Measurements from ENCODE around the gene OLFML3. TPM values are rescaled to one million over a fixed set of nuclear protein-coding genes. Genes with fewer than 3 reads are reported as not detected.
A peak's percentile ranks its signal among the peaks of the same experiment; 100 is the strongest.

OLFML3 gene
- total and polyA plus RNA-seq, 2 of the 8 experiments (the other 6 are each of a cell fraction or from before 2014, with no cell fraction given), result 56.0 to 72.3 TPM

- Histone ChIP-seq H3K79me2 (ENCODE audit: control insufficient read depth in 1 of 2, insufficient read depth in 2 of 2, low read length in 2 of 2) (peaks cover 0 to 8% of the 10 kb centered on the region in 2 experiments; a peak in 1 of 4 replicates), H2BK12ac (ENCODE audit: low read depth, low read length) (no peak overlapping the region), H2BK15ac (ENCODE audit: low read length) (no peak overlapping the region), H3K23ac (ENCODE audit: insufficient read length) (no peak overlapping the region), H4K20me1 (replicated peaks in 1 of 2; ENCODE audit: control insufficient read depth in 1 of 2, insufficient read depth in 2 of 2, low read length in 2 of 2) (no peaks in the 10 kb centered on the region), H2BK5ac (ENCODE audit: low read depth, low read length) (peak overlapping the region; percentile 78; the same call in 1 of the 2 replicates), H3K9ac (replicated peaks in 1 of 4; ENCODE audit: extremely low read depth in 1 of 4, low read depth in 3 of 4, low read length in 3 of 4) (no peak overlapping the region), H3K23me2 (ENCODE audit: low read depth, low read length) (no peaks in the 10 kb centered on the region; the same call in 1 of the 2 replicates), H3K9me3 (ENCODE audit: insufficient read depth in 2 of 2, low read depth in 1 of 2, low read length in 1 of 2) (no peaks in the 10 kb centered on the region; a peak in 1 of 4 replicates), H2AFZ (ENCODE audit: low read length) (no peak overlapping the region), H4K8ac (ENCODE audit: extremely low read depth, insufficient read depth, low read length) (no peak overlapping the region), H3K4me1 (replicated peaks in 1 of 4; ENCODE audit: control insufficient read depth in 3 of 4, insufficient read depth in 4 of 4, low read length in 3 of 4) (peaks cover 3 to 17% (median 5%) of the 10 kb centered on the region in 4 experiments; a peak in 4 of 7 replicates), H2BK120ac (replicated peaks; ENCODE audit: low read depth, low read length) (peak overlapping the region; percentile 6), H2BK20ac (ENCODE audit: low read length) (peak overlapping the region; percentile 93; the same call in 1 of the 2 replicates), H3K14ac (ENCODE audit: insufficient read length) (no peak overlapping the region), H3K36me3 (ENCODE audit: control insufficient read depth in 2 of 4, insufficient read depth in 4 of 4, low read length in 3 of 4) (peaks cover 0 to 3% (median 0%) of the 10 kb centered on the region in 4 experiments; a peak in 1 of 8 replicates), H4K5ac (ENCODE audit: insufficient read length, low read depth, low read length) (no peak overlapping the region), H3K56ac (replicated peaks; ENCODE audit: insufficient read length, low read depth, low read length) (no peak overlapping the region), H3K79me1 (ENCODE audit: low read depth, low read length) (no peaks in the 10 kb centered on the region), H3K27ac (ENCODE audit: low read depth, low read length) (no peak overlapping the region), H3K4me2 (ENCODE audit: insufficient read depth in 1 of 2, low read depth in 2 of 2, low read length in 2 of 2) (no peak overlapping the region), H4K91ac (replicated peaks; ENCODE audit: insufficient read length, low read length) (peak overlapping the region; percentile 25), H2AK5ac (ENCODE audit: low read depth, low read length) (no peak overlapping the region), H3K18ac (ENCODE audit: extremely low read depth, low read length) (no peak overlapping the region; the same call in 1 of the 2 replicates), H3K4ac (replicated peaks; ENCODE audit: insufficient read length, low read depth, low read length) (no peak overlapping the region), H3K4me3 (ENCODE audit: extremely low read depth in 1 of 4, insufficient read depth in 2 of 4, low read depth in 3 of 4, low read length in 4 of 4) (no peak overlapping the region), H3K27me3 (replicated peaks in 1 of 4; ENCODE audit: control insufficient read depth in 3 of 4, extremely low read depth in 1 of 4, insufficient read depth in 3 of 4, low read length in 3 of 4) (no peaks in the 10 kb centered on the region; a peak in 1 of 7 replicates)
- TF ChIP-seq USF2 (IDR thresholded peaks at IDR 0.05; ENCODE audit: low read length), result no peak
- no peak for TF ChIP-seq POLR2A (IDR thresholded peaks at IDR 0.05; ENCODE audit: control extremely low read depth in 1 of 2, low read depth in 2 of 2, low read length in 2 of 2)
- TF ChIP-seq RFX5 (IDR thresholded peaks at IDR 0.05; ENCODE audit: borderline replicate concordance, low read depth, low read length), result no peak
- TF ChIP-seq EGR1 (IDR thresholded peaks at IDR 0.05; ENCODE audit: borderline replicate concordance, low read depth, low read length), result no peak
- no peak for TF ChIP-seq PHF8 (conservative IDR thresholded peaks at IDR 0.05; ENCODE audit: low read depth, low read length)
- TF ChIP-seq TAF7 (optimal IDR thresholded peaks at IDR 0.05; ENCODE audit: borderline replicate concordance, low read depth, low read length), result no peak
- TF ChIP-seq HDAC6 (IDR thresholded peaks at IDR 0.05; ENCODE audit: low read depth, low read length), result no peak
- no peak for TF ChIP-seq BACH1 (IDR thresholded peaks at IDR 0.05; ENCODE audit: low read length)
- TF ChIP-seq TEAD4 (IDR thresholded peaks at IDR 0.05; ENCODE audit: low read depth, low read length), result no peak
- TF ChIP-seq SRF (IDR thresholded peaks at IDR 0.05; ENCODE audit: low read depth, low read length), result no peak
- no peak for TF ChIP-seq RNF2 (IDR thresholded peaks at IDR 0.05; ENCODE audit: borderline replicate concordance, low read depth, low read length, missing control alignments, poor library complexity, severe bottlenecking)
- DNase-seq (ENCODE audit: low read depth in 1 of 2, low spot score in 2 of 2) (no peak), FAIRE-seq (no peak)
- WGBS, 2 experiments (ENCODE audit: extremely low coverage in 1 of 2, insufficient coverage in 1 of 2, insufficient read length in 1 of 2, insufficient replicate concordance in 2 of 2, low coverage in 1 of 2, low lambda C conversion rate in 2 of 2, missing lambda C conversion rate in 1 of 2), result 94% methylated on average over 5 of the region's 5 CpGs; no CpG with 5 or more reads in 1 of the 2 experiments
- ChIA-PET CTCF (ENCODE audit: partially characterized antibody) (interaction anchor here (0.7 to 1.3 kb wide), 2 partner anchors 10 to 94 kb away, joined by 3 to 4 read pairs; no protein-coding TSS in a partner anchor), POLR2A (ENCODE audit: partially characterized antibody) (interaction anchor here (0.7 to 2.2 kb wide), 2 partner anchors 8 to 13 kb away, joined by 4 to 15 read pairs; no protein-coding TSS in a partner anchor)
These were observed 46.5 kb downstream of the OLFML3 start for GRCh38 chr1:114025609-114026401.

Measured in H1 (cell line).